H1 (cell line): Measurements from ENCODE around the gene MARCHF10. TPM values are rescaled to one million over a fixed set of nuclear protein-coding genes. Genes with fewer than 3 reads are reported as not detected.

Experiments used
- CTCF ChIA-PET: fragments of 300-600 bp; sonication (Branson Sonifier 250); formaldehyde crosslinking; loops from one replicate; lab custom pipeline; 2021; ENCODE audit not compliant: partially characterized antibody; lab: Charles Lee
- POLR2A ChIA-PET: fragments of 300-600 bp; sonication (Branson Sonifier 250); formaldehyde crosslinking; loops from one replicate; lab custom pipeline; 2021; ENCODE audit warnings: inconsistent platforms; ENCODE audit not compliant: partially characterized antibody; lab: Charles Lee
- DNase-seq, 2 experiments: peaks; one replicate each; pipeline versions ENCODE4 v3.0.0 to v3.0.0-alpha.2; 2010 to 2022; ENCODE audit warnings: low spot score in 2 of 2, low read depth in 1 of 2, mixed read lengths in 1 of 2
- FAIRE-seq: peaks from 2 replicates; lab custom pipeline; 2011; peaks lifted over from hg19 to GRCh38; lab: Jason Lieb, UNC
- H2AFZ ChIP-seq: 2 replicates; pipeline ENCODE4 v1.8.1; 2012; ENCODE audit warnings: low read length, inconsistent platforms
- H2AK5ac ChIP-seq: 2 replicates; pipeline ENCODE4 v1.6.1; 2013; ENCODE audit warnings: low read depth, low read length
- H2BK120ac ChIP-seq: replicated peaks from 2 replicates; pipeline ENCODE3; 2013; ENCODE audit warnings: low read depth, low read length, inconsistent platforms
- H2BK12ac ChIP-seq: 2 replicates; pipeline ENCODE4 v1.6.1; 2013; ENCODE audit warnings: low read depth, low read length
- H2BK15ac ChIP-seq: 2 replicates; pipeline ENCODE4 v1.6.1; 2013; ENCODE audit warnings: low read length
- H2BK20ac ChIP-seq: 2 replicates; pipeline ENCODE4 v1.6.1; 2013; ENCODE audit warnings: low read length
- H2BK5ac ChIP-seq: 2 replicates; pipeline ENCODE4 v1.6.1; 2013; ENCODE audit warnings: low read depth, low read length
- H3K14ac ChIP-seq: 2 replicates; pipeline ENCODE4 v1.6.1; 2013; ENCODE audit warnings: inconsistent platforms; ENCODE audit not compliant: insufficient read length
- H3K18ac ChIP-seq: 2 replicates; pipeline ENCODE4 v1.6.1; 2013; ENCODE audit warnings: low read length; ENCODE audit errors: extremely low read depth
- H3K23ac ChIP-seq: 2 replicates; pipeline ENCODE4 v1.6.1; 2013; ENCODE audit warnings: inconsistent platforms; ENCODE audit not compliant: insufficient read length
- H3K23me2 ChIP-seq: 2 replicates; pipeline ENCODE4 v1.6.1; 2013; ENCODE audit warnings: low read depth, low read length
- H3K27ac ChIP-seq: 2 replicates; pipeline ENCODE4 v1.6.1; 2011; ENCODE audit warnings: low read depth, low read length, inconsistent platforms
- H3K27me3 ChIP-seq, 4 experiments: replicated peaks in 1 of 4; 1 replicate in 1 of 4; 2 replicates in 3 of 4; pipeline versions ENCODE4 v1.6.1 to v1.8.1; 2011 to 2013; ENCODE audit warnings: low read length in 3 of 4, mild to moderate bottlenecking in 3 of 4, inconsistent platforms in 2 of 4, mixed read lengths in 2 of 4, moderate library complexity in 1 of 4; ENCODE audit not compliant: control insufficient read depth in 3 of 4, insufficient read depth in 3 of 4; ENCODE audit errors: extremely low read depth in 1 of 4
- H3K36me3 ChIP-seq, 4 experiments: 2 replicates each; pipeline versions ENCODE4 v1.6.1 to v1.8.1; 2011 to 2013; ENCODE audit warnings: mild to moderate bottlenecking in 4 of 4, low read length in 3 of 4, moderate library complexity in 2 of 4, control low read depth in 1 of 4, inconsistent platforms in 1 of 4; ENCODE audit not compliant: insufficient read depth in 4 of 4, control insufficient read depth in 2 of 4
- H3K4ac ChIP-seq: replicated peaks from 2 replicates; pipeline ENCODE3; 2013; ENCODE audit warnings: low read length, low read depth, mixed read lengths, inconsistent platforms; ENCODE audit not compliant: insufficient read length
- H3K4me1 ChIP-seq, 4 experiments: replicated peaks in 1 of 4; 1 replicate in 1 of 4; 2 replicates in 3 of 4; pipeline versions ENCODE4 v1.6.1 to v1.8.1; 2011 to 2013; ENCODE audit warnings: low read length in 3 of 4, inconsistent platforms in 2 of 4, mixed read lengths in 1 of 4; ENCODE audit not compliant: insufficient read depth in 4 of 4, control insufficient read depth in 3 of 4
- H3K4me2 ChIP-seq, 2 experiments: 2 replicates each; pipeline versions ENCODE4 v1.6.1 to v1.8.1; 2011 to 2013; ENCODE audit warnings: low read depth in 2 of 2, low read length in 2 of 2, control low read depth in 1 of 2, inconsistent platforms in 1 of 2, mild to moderate bottlenecking in 1 of 2; ENCODE audit not compliant: insufficient read depth in 1 of 2
- H3K4me3 ChIP-seq, 4 experiments: fragments of 200-600, 300-600 bp in 1 of 4; sonication (generic), shearing (Covaris generic), sonication (Bioruptor Twin) in 1 of 4; 2 replicates each; pipeline versions ENCODE4 v1.5.1 to v1.8.1; 2011 to 2016; ENCODE audit warnings: low read length in 4 of 4, low read depth in 3 of 4, control low read depth in 2 of 4, inconsistent platforms in 2 of 4, mild to moderate bottlenecking in 2 of 4, mixed read lengths in 1 of 4, moderate library complexity in 1 of 4; ENCODE audit not compliant: insufficient read depth in 2 of 4; ENCODE audit errors: extremely low read depth in 1 of 4
- H3K56ac ChIP-seq: replicated peaks from 2 replicates; pipeline ENCODE3; 2013; ENCODE audit warnings: low read depth, mild to moderate bottlenecking, mixed read lengths, low read length, inconsistent platforms; ENCODE audit not compliant: insufficient read length
- H3K79me1 ChIP-seq: 2 replicates; pipeline ENCODE4 v1.6.1; 2013; ENCODE audit warnings: low read depth, low read length, control low read depth
- H3K79me2 ChIP-seq, 2 experiments: 2 replicates each; pipeline versions ENCODE4 v1.6.1 to v1.8.1; 2012 to 2013; ENCODE audit warnings: low read length in 2 of 2, mild to moderate bottlenecking in 2 of 2, inconsistent platforms in 1 of 2; ENCODE audit not compliant: insufficient read depth in 2 of 2, control insufficient read depth in 1 of 2
- H3K9ac ChIP-seq, 4 experiments: replicated peaks in 1 of 4; 1 replicate in 1 of 4; 2 replicates in 3 of 4; pipeline versions ENCODE4 v1.6.1 to v1.8.1; 2011 to 2013; ENCODE audit warnings: low read depth in 3 of 4, low read length in 3 of 4, control low read depth in 2 of 4, mild to moderate bottlenecking in 2 of 4, moderate library complexity in 2 of 4, inconsistent platforms in 1 of 4; ENCODE audit errors: extremely low read depth in 1 of 4
- H3K9me3 ChIP-seq, 2 experiments: 2 replicates each; pipeline versions ENCODE4 v1.6.1 to v1.8.1; 2012 to 2013; ENCODE audit warnings: mild to moderate bottlenecking in 2 of 2, moderate library complexity in 2 of 2, control low read depth in 1 of 2, inconsistent platforms in 1 of 2, low read depth in 1 of 2, low read length in 1 of 2, mixed read lengths in 1 of 2; ENCODE audit not compliant: insufficient read depth in 2 of 2
- H4K20me1 ChIP-seq, 2 experiments: replicated peaks in 1 of 2; 2 replicates each; pipeline versions ENCODE3 to v1.8.1; 2011 to 2013; ENCODE audit warnings: inconsistent platforms in 2 of 2, low read length in 2 of 2, mild to moderate bottlenecking in 1 of 2; ENCODE audit not compliant: insufficient read depth in 2 of 2, control insufficient read depth in 1 of 2
- H4K5ac ChIP-seq: 2 replicates; pipeline ENCODE4 v1.6.1; 2013; ENCODE audit warnings: low read length, low read depth, mixed read lengths, inconsistent platforms; ENCODE audit not compliant: insufficient read length
- H4K8ac ChIP-seq: 2 replicates; pipeline ENCODE4 v1.8.0; 2013; ENCODE audit warnings: mild to moderate bottlenecking, moderate library complexity, low read length, inconsistent platforms; ENCODE audit not compliant: insufficient read depth; ENCODE audit errors: extremely low read depth
- H4K91ac ChIP-seq: replicated peaks from 2 replicates; pipeline ENCODE3; 2013; ENCODE audit warnings: low read length, mixed read lengths, inconsistent platforms; ENCODE audit not compliant: insufficient read length
- CEBPB ChIP-seq: IDR thresholded peaks from 2 replicates; pipeline ENCODE4 v1.6.1; 2012; ENCODE audit warnings: low read depth, low read length
- CTBP2 ChIP-seq: IDR thresholded peaks from 2 replicates; pipeline ENCODE4 v1.7.0; 2011; ENCODE audit warnings: borderline replicate concordance, mild to moderate bottlenecking, moderate library complexity, mixed read lengths, low read length; ENCODE audit not compliant: insufficient read depth, insufficient read length
- E2F6 ChIP-seq: IDR thresholded peaks from 2 replicates; pipeline ENCODE4 v1.6.1; 2012; ENCODE audit warnings: inconsistent platforms
- EZH2 ChIP-seq: fragments of 200-600 bp; sonication (generic); IDR thresholded peaks from 2 replicates; pipeline ENCODE4 v1.7.1; 2012; ENCODE audit warnings: low read depth, mild to moderate bottlenecking, moderate library complexity, low read length, inconsistent platforms; ENCODE audit not compliant: severe bottlenecking
- HDAC2 ChIP-seq, 2 experiments: fragments of 300-600 bp in 1 of 2; sonication (generic) in 1 of 2; IDR thresholded peaks; 2 replicates each; pipeline ENCODE4 v1.6.1; 2011 to 2012; ENCODE audit warnings: low read depth in 2 of 2, low read length in 2 of 2, mild to moderate bottlenecking in 2 of 2, moderate library complexity in 2 of 2, borderline replicate concordance in 1 of 2, inconsistent platforms in 1 of 2
- MAX ChIP-seq: IDR thresholded peaks from 2 replicates; pipeline ENCODE4 v1.6.1; 2012; ENCODE audit warnings: inconsistent platforms
- POLR2A ChIP-seq, 2 experiments: IDR thresholded peaks; 1 replicate in 1 of 2; 2 replicates in 1 of 2; pipeline ENCODE4 v1.6.1; 2011; ENCODE audit warnings: low read depth in 2 of 2, low read length in 2 of 2, mild to moderate bottlenecking in 2 of 2; ENCODE audit errors: control extremely low read depth in 1 of 2
- POLR2AphosphoS5 ChIP-seq: IDR thresholded peaks from 2 replicates; pipeline ENCODE4 v1.6.1; 2011; ENCODE audit warnings: low read depth, low read length
- RFX5 ChIP-seq: IDR thresholded peaks from 2 replicates; pipeline ENCODE4 v1.6.1; 2011; ENCODE audit warnings: low read depth, low read length, improper control_type of control experiment, borderline replicate concordance
- RNF2 ChIP-seq: fragments of 200-900, 300-1000 bp; sonication (generic); IDR thresholded peaks from 2 replicates; pipeline ENCODE4 v1.7.1; 2016; ENCODE audit warnings: borderline replicate concordance, low read depth, mild to moderate bottlenecking, antibody characterized with exemption, low read length; ENCODE audit not compliant: poor library complexity, severe bottlenecking; ENCODE audit errors: missing control alignments
- SIRT6 ChIP-seq: IDR thresholded peaks from one replicate; pipeline ENCODE4 v1.7.1; 2012; ENCODE audit warnings: low read length, inconsistent platforms
- SRF ChIP-seq: IDR thresholded peaks from 2 replicates; pipeline ENCODE4 v1.6.1; 2011; ENCODE audit warnings: mild to moderate bottlenecking, low read depth, low read length, moderate library complexity
- ZNF274 ChIP-seq: IDR thresholded peaks from 2 replicates; pipeline ENCODE4 v1.7.0; 2012; ENCODE audit warnings: low read length, borderline replicate concordance; ENCODE audit errors: extremely low read depth
- WGBS, 2 experiments: shearing (Covaris generic) in 1 of 2; methylation state at CpG; one replicate each; pipeline versions ENCODE4 v1.1.6 to v1.1.7; 2013 to 2015; ENCODE audit warnings: low lambda C conversion rate in 2 of 2, mixed read lengths in 2 of 2, inconsistent platforms in 1 of 2, low coverage in 1 of 2, missing lambda C conversion rate in 1 of 2; ENCODE audit not compliant: insufficient replicate concordance in 2 of 2, insufficient coverage in 1 of 2, insufficient read length in 1 of 2; ENCODE audit errors: extremely low coverage in 1 of 2, missing lambda C conversion rate in 1 of 2; 5-methylcytosine and 5-hydroxymethylcytosine counted together
- polyA plus RNA-seq, 7 experiments: library from polyadenylated mRNA; depleted of rRNA in 3 of 7; stranded (reverse) in 5 of 7; unstranded in 2 of 7; fragments of >200 nt in 5 of 7; fragments of 200-250 nt in 2 of 7; gene quantifications; 1 replicate in 5 of 7; 2 replicates in 1 of 7; 4 replicates in 1 of 7; pipeline versions ENCODE4 v1.2.1 to v1.2.3, GENCODE V29; 2011 to 2013; ENCODE audit warnings: missing spikeins in 2 of 7, mixed read lengths in 2 of 7
- total RNA-seq: library from RNA; stranded (reverse); fragmentation: NEBNext Ultra II Directional; extraction: Animal tissue kit (Norgen Biotek cat#: 25700); gene quantifications from 2 replicates; pipeline ENCODE4 v1.2.1, GENCODE V29; 2021

MARCHF10 gene
- total and polyA plus RNA-seq, 2 of the 8 experiments (the other 6 are each of a cell fraction or from before 2014, with no cell fraction given): 0.48 to 0.73 TPM

GRCh38 chr17:62744259-62744658 is 63.9 kb downstream of the MARCHF10 start:
- H2BK12ac ChIP-seq: no peak overlapping the region
- H3K27ac ChIP-seq: no peak overlapping the region
- H3K4me2 ChIP-seq: no peak overlapping the region
- no peak overlapping the region for H3K18ac ChIP-seq
- H3K23ac ChIP-seq: no peak overlapping the region
- FAIRE-seq (no peak), DNase-seq (no peak)
- no peaks in the 10 kb centered on the region for H4K20me1 ChIP-seq
- H2BK15ac ChIP-seq: no peak overlapping the region
- H3K4ac ChIP-seq: no peak overlapping the region
- H3K4me3 ChIP-seq: no peak overlapping the region
- no peak overlapping the region for H2BK20ac ChIP-seq
- peaks cover 1 to 7% (median 6%) of the 10 kb centered on the region in 4 experiments; a peak in 5 of 7 replicates for H3K4me1 ChIP-seq
- H4K8ac ChIP-seq: no peak overlapping the region
- POLR2A ChIA-PET: no interaction called here
- no peak overlapping the region for H2BK120ac ChIP-seq
- H2AFZ ChIP-seq: no peak overlapping the region
- H3K56ac ChIP-seq: no peak overlapping the region
- no peak overlapping the region for H3K14ac ChIP-seq
- no peak overlapping the region for H4K91ac ChIP-seq
- H3K27me3 ChIP-seq: no peaks in the 10 kb centered on the region
- H3K9me3 ChIP-seq: no peaks in the 10 kb centered on the region
- no peaks in the 10 kb centered on the region for H3K79me2 ChIP-seq
- no peaks in the 10 kb centered on the region for H3K79me1 ChIP-seq
- no peak overlapping the region for H4K5ac ChIP-seq
- 91% methylated on average over 7 of the region's 7 CpGs; no CpG with 5 or more reads in 1 of the 2 experiments for WGBS, 2 experiments
- H3K23me2 ChIP-seq: no peaks in the 10 kb centered on the region; the same call in 1 of the 2 replicates
- no peaks in the 10 kb centered on the region for H3K36me3 ChIP-seq
- H2AK5ac ChIP-seq: no peak overlapping the region
- CTCF ChIA-PET: interaction anchor here (1.3 kb wide), 1 partner anchor 16 kb away, joined by 3 read pairs; no protein-coding TSS in a partner anchor
- no peak overlapping the region for H2BK5ac ChIP-seq
- no peak overlapping the region for H3K9ac ChIP-seq
- no peak for TF ChIP-seq ZNF274
- no peak for TF ChIP-seq CEBPB
- no peak for TF ChIP-seq E2F6
- no peak for TF ChIP-seq CTBP2
- TF ChIP-seq EZH2: no peak
- TF ChIP-seq RFX5: no peak
- no peak for TF ChIP-seq POLR2AphosphoS5
- no peak for TF ChIP-seq SIRT6
- no peak for TF ChIP-seq MAX
- TF ChIP-seq RNF2: no peak
- no peak for TF ChIP-seq POLR2A (IDR thresholded peaks at IDR 0.05; ENCODE audit: control extremely low read depth in 1 of 2, low read depth in 2 of 2, low read length in 2 of 2)
- no peak for TF ChIP-seq HDAC2 (IDR thresholded peaks at IDR 0.05; ENCODE audit: borderline replicate concordance in 1 of 2, low read depth in 2 of 2, low read length in 2 of 2)
- no peak for TF ChIP-seq SRF
